ENCODE data around the gene ASCC3.
"Not testable (repeated sequence)": the region's sequence is repeated elsewhere in the genome, so short reads cannot be mapped to it uniquely, and the experiment has no call there.

ASCC3 gene

DNA sequence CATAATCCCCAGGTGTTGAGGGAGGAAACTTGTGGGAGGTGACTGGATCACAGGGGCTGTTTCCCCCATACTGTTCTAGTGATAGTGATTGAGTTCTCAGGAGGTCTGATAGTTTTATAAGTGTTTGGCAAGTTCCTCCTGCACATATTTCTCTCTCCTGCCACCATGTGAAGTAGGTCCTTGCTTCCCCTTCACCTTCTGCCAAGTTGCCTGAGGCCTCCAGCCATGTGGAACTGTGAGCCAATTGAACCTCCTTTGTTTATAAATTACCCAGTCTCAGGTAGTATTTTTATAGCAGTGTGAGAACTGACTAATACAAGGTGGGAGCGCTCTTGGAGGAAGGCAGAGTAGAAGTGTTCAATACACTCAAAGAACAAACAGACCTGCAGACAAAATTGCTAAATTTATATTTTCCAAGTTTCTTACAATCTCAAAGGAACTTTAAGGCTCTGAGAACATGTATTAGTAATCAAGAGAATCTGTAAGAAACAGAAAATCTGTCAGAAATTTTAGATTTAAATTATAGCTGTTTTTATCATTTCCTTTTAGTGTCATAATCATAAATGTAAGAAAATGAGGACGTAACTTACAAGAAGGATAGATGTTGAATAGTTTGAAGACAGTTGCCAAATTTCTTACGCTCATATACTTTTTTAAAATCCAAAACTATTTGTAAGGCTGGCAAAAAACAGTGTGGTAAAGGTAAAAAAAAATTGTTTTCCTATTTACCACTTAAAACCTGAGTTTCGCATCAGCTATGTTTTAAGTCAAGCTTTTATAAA lies 77.7 kb downstream of the ASCC3 start:
- no peak for DNase-seq

DNA sequence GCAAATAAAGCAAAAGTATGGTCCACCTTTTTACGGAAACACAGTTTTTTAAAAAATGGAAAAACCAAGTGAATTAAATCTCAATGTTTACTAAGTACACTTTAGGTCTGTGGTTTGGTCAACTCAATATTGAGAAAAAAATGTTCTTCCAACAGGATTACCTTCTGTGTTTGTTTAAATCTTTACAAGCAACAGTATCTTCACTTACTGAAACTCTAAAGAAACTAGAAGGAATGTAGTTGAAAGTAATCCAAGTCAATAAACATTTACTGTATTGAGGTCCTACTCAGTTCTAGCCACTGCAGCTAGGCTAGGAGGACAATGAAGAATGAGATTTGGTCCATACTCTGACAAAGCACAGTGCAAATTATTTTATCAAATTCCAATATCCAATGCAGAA lies 80.1 kb downstream of the ASCC3 start:
- DNase-seq, result no peak

DNA sequence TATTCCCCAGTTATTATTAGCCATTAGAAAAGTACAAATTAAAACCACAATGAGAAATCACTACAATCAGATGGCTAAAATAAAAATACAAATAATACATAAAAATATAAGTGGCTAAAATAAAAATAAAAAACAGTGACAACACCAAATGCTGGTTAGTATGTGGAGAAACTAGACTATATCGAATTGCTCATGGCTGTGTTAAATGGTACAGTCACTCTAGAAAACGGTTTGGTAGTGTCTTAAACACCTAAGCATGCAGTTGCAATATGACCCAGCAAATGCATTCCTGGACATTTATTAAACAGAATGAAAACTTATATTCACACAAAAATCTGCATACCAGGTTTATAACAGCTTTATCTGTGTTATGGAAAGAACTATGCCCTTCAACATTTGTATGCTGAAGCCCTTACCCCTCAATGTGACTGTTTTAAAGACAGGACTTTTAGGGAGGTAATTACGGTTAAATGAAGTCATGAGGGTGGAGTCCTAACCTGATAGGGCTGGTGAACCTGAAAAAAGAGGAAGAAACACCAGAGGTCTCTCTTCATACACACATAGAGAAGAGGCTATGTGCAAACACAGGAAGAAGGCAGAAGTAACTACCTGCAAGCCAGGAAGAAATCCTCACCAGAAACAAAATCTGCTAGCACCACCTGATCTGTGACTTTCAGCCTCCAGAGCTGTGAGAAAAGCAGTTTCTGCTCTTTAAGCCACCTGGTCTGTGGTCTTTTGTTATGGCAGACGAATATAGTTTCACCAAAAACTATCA lies 84.9 kb downstream of the ASCC3 start:
- DNase-seq, result no peak

DNA sequence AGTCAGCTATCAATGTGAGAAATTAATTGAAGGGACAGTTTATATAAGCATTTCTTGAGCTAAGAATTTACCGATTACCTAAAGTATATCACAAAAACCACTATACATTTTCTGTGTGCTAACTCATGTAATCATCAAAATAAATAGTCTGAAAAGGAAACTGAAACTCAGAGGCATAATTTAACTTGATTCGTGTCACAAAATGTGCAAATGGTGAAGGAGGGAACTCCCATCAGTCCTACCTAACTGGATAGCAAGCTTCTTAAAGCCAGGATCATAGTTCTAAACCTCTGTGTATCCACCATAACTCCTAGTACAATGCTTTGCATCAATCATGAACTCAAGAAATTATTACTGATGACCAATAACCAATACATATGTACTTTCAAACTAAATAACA lies 91.0 kb downstream of the ASCC3 start:
- no peak for DNase-seq

DNA sequence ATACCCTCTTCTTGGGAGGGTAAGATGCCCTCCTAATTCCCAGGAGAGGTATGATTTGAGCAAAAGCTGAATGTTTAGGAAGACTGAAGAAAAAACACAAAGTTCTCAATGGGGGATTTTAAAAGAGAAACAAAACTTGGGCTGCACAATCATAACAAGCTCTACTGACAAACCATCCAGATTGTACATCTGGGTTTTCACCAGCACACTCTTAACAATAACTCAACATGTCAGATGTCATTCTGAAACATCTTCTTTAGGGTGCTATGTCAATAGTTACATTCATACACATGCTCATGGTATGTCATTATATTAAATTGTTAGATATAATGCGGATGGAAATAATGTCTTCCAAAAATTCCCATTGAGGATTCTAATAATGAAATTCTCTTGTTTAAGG lies 95.1 kb downstream of the ASCC3 start:
- DNase-seq, result no peak

DNA sequence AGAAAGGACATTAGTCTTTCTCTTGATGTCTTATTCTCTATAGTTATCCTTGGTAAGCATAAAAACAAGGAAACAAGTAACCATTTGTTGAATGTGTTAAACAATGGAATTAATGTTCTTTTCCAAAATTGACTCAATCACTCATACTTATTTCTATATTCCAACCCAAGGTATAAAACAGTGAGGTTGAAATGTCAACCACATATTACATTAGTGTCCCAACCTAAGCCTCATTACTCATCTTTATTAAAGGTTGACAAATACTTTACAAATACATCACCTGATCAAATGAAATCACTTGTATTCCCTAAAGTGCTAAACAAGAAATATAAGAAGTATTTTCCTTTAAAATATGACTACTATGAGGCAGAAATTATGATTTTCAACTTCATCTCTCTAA lies 100.5 kb downstream of the ASCC3 start:
- no peak for DNase-seq

DNA sequence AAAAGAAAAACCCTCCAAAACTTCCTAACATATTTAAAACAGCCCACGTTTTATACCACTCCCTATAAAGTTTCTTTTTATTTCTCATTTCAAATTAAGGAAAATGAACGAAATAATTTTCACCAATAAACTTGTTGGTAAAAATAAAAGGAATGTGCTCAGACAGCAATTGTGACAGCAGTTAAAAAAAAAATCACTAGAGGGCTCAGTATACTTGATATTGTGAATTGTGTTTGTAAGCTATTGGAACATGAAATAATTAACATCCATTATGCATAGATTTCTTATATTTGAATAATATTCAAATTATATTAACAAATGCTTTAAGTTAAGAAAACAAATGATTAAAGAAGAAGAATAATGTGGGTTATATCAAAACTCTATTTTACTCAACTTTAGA lies 105.5 kb downstream of the ASCC3 start:
- no peak for DNase-seq

DNA sequence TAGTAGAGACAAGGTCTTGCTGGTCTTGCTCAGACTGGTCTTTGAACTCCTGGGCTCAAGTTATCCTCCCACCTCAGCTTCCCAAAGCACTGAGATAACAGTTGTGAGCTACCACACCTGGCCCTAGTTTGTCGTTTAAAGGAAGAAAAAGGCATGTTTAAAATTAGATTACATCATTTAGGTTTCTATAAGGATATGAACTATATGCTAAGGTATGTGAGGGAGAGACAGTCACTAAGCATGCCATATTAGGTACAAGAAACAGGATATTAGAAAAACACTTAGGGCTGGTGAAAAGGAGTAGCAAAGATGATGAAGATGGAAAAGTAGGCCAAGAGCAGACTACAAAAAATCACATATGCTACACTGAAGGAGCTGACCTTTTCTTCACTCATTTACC lies 106.4 kb downstream of the ASCC3 start:
- no peak for DNase-seq

DNA sequence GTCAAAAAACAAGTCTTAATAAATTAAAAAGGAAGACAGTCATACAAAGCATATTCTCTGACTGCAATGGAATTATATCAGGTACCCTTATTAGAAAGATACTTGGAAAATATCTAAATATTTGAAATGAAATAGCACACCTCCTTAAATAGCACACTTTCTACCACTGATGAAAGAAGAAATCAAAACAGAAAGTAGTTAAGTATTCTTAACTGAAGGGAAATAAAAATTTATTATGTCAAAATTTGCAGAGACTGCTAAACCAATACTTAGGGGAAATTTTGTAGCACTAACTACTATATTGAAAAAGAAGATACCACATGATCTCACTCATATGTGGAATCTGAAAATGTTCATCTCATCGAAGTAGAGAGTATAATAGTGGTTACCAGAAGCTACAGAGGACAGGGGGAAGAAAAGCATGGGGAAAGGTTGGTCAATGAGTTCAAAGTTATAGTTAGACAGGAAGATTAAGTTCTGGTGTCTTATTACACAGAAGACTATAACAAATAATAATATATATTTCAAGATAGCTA lies 112.2 kb downstream of the ASCC3 start:
- DNase-seq, result no peak

DNA sequence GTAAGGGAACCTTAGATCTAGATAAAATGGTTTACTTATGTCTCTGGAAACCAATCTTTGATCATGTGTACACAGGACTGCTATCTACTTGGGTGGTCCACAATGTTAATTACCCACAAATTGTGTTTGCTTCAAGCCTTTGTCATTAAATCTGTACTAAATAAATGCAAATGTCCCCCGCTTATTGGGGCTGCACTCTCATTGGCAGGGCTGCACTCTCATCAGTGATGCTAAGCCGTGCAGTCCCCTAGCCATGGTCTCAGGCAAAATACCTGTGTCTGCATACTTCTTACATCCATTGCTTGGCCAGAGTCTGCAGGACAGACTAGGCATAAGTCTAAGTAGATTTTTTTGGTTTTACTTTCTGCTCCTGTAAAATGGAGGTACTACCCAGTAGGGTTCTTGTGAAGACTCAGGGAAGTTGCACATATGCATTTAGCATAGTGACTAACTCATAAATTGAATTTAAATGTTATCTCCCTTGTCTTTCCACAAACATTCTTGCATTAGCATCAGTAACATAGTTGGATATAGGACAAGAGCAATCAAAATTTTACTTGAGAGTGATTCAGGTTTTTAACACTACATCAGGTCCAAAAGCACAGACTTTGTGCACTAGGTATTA lies 117.4 kb downstream of the ASCC3 start:
- no peak for DNase-seq

DNA sequence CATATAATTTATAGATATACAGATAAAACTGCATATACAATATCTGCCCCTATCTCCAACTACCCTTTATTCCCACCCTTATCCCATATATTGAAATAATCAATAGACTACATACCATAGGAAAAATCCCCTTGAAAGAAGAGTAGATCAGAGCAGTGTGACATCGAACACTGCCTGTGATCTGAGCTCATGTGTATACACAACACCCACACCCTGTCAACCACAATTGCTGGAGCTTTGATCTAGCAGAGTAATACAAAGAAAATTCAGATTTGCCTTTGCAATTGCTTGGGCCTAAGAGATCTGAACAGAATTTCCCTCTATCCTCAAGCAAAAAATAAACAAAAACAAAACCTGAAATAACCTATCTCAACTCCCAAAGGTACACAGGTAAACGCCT lies 119.3 kb downstream of the ASCC3 start:
- no peak for DNase-seq

DNA sequence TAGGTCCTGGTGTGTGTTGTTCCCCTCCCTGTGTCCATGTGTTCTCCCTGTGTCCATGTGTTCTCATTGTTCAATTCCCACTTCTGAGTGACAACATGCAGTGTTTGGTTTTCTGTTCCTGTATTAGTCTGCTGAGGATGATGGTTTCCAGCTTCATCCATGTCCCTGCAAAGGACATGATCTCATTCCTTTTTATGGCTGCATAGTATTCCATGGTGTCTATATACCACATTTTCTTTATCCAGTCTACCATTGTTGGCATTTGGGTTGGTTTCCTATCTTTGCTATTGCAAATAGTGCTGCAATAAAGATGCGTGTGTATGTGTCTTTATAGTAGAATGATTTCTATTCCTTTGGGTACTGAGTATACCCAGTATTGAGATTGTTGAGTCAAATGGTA lies 122.7 kb downstream of the ASCC3 start:
- DNase-seq, result not testable (repeated sequence)

DNA sequence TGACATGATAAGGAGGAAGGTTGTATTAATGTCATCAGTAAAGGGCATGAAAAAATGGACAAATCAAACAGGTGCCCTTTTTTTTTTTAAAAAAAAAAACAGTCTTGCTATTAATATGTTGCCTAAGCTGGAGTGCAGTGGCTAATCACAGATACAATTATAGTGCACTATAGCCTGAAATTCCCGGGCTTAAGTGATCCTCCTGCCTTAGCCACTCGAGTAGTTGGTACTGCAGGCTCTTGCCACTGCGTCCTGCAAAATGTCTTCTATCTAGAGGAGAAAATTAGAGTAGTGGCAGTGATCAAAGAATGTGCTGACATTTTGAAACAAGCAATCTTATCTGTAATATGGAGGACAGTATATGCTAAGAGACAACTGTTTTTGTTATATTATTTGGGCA lies 127.7 kb downstream of the ASCC3 start:
- no peak for DNase-seq

DNA sequence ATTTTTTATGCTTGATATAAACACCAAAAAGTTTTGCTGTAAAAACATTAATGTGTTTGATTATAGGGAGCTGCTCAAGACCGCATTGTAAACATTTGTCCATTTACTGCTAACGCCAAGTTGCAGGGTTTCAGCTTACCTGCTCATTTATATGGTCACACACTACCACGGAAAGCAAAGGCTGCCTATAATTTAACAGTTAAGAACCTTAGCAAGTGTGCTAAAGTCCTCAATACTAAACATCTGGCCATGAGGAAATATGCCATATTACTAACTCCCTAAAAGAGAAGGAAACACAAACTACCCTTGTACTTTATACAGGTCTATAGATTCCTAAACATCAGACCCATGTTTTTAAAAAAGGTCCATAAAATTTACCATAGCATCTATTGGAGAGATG lies 129.5 kb downstream of the ASCC3 start:
- no peak for DNase-seq

DNA sequence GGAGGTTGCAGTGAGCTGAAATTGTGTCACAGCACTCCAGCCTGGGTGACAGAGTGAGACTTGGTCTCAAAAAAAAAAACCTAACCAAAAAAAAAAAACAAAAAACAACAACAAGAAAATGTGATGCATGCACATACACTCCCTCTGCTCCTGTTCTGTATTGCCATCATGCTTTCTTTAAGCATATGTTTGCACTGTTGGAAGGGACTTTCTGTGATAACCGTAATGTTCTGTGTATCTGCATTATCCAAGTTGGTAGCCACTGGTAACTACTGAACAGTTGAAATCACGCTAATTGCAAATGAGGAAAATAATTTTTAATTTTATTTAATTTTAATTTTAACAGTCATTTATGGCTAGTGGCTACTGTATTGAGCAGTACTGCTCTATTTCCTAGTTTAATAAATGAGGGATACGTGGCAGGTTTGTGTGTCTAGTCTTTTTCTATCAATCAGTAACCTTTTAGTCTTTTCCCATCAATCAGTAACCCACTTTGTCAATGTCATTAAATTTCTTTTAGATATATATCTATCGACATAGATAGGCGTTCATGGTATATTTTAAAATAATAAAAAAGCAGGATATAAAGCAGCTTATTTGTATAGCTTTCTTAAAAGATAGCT lies 135.6 kb downstream of the ASCC3 start:
- DNase-seq, result no peak

DNA sequence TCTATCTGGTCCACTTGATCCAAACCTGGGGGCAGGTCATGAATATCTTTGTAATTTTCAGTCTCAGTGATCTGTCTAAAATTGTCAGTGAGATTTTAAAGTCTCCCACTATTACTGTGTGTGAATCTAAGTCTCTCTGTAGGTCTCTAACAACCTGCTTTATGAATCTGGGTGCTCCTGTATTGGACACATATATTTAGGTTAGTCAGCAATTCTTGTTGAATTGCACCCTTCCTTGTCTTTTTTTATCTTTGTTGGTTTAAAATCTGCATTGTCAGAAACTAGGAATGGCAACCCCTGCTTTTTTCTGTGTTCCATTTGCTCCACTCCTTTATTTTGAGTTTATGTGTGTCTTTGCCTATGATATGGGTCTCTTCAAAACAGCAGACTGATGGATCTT lies 140.7 kb downstream of the ASCC3 start:
- DNase-seq, result no peak

DNA sequence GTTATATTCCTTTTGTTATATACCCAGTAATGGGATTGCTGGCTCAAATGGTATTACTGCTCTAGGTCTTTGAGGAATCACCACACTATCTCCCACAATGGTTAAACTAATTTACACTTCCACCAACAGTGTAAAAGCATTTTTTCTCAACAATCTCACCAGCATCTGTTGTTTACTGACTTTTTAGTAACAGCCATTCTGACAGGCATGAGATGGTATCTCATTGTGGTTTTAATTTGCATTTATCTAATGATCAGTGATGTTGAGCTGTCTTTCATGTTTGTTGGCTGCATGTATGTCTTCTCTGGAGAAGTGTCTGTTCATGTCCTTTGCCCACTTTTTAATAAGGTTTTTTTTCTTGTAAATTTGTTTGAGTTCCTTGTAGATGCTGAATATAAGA lies 143.4 kb downstream of the ASCC3 start:
- not testable (repeated sequence) for DNase-seq

DNA sequence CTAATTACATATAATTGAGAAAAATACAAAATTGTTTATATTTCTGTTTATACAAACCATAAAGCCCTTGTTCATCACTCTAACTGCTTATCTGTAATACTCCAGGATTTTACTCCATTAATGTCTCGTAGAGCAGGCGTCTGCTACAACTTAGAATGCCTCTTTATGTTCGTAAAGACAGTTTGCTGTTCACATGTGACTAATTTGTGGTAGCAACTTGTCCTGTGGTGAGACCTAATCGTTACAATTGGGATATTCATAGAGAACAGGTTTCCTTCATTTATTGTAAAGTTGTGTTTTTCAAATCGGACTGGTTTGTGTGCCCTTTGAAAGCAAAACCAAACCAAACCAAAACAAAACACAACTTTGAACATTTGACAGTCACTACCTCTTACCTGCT lies 149.7 kb downstream of the ASCC3 start:
- no peak for DNase-seq

DNA sequence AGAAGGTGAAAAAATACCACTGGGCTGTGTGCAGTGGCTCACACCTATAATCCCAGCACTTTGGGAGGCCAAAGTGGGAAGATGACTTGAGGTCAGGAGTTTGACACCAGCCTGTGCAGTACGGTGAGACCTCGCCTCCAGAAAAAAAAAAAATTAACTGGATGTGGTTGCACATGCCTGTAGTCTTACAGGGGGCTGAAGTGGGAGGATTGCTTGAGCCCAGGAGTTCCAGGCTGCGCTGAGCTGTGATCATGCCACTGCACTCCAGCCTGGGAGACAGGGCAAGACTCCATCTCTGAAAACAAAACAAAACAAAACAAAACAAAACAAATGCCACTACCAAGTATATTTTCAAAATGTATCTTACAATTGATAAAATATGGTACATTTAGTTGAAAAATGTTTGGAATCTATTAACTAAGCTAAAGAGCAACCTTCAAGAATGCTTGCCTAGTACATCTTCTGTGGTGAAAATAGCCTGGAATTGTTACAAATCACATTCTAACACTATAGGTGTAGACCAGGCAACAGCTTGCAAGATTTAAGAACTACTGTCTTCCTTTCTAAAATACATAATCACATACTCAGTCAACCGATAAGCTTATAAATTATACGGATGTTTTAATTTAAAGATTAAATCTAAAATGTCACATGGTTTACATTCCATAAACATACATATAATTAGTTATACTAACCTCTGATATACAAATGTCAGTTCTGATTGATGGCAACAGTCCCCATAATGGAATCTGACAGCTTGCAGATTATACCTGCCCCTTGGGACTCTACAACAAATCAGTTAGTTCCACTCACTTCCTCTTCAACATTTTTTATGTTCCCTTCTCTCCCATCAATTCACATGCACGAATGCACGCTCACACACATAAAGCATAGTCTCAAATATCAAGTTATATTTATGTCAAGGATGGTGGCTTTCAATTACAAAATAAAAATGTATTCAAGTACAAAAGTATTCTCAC lies 150.8 kb downstream of the ASCC3 start:
- no peak for DNase-seq

DNA sequence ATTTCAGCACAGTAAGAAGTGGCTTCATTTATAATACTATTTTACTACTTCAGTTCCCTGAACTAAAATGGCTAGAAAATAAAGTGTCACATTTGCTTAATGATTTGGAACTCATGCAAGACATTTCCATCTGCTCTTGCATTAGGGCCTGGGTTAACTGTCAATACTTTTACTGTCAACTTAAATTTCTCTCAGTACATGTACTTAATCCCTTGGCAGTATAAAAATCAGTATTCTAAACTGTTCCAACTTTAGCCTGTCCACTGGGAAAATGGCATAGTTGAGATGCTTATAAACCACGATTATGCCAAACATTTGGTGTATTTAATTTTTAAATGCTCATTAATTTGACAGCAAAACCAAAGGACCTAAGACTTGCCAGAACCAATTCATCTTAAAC lies 154.5 kb downstream of the ASCC3 start:
- DNase-seq, result no peak

DNA sequence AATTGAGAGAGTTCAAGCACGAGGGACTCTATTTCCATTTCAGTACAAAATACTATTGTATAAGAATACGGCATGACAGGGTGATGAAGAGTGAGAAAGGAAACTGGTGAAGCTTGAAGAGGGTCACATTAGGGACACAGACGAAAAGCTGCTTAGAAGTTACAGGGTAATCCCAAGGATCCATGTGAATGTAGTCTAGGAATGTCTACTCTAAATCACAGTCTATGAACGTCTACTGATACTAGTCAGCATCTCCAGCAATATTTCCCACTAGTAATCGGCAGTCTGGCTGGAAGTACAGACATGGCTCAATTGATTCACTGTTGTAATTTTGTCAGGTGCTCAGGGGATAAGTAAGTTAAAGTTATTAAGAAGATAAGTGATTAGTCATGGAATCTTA lies 156.4 kb downstream of the ASCC3 start:
- DNase-seq, result no peak

DNA sequence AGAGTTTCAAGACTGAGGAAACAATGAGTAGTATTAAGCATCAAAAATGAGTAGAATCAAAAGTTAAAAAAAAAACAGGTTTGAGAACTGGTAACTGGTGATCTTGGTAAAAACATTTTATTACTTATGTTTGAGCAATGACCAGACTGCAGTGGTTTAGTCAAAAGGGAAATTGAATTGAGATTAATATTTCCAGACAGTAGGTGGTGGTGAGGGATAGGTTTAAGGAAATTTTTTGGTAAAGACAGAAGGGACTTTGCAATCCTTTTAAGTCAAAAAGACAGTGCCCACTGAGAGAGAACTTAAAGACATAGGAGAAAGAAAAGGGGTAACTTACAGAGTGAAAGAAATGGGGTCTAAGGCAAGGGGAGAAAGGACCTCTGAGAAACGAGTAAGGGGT lies 156.9 kb downstream of the ASCC3 start:
- no peak for DNase-seq

Data from KG1 (cell line).